HepG2 (cell line): ENCODE results near the gene RPEL1. TPM values are rescaled to one million over a fixed set of nuclear protein-coding genes. Genes with fewer than 3 reads are reported as not detected.

Experiments
- CBX5 ChIP-seq: sonication (generic); formaldehyde crosslinking; IDR thresholded peaks from 2 replicates; pipeline ENCODE4 v1.4.0; 2020; ENCODE audit warnings: missing genetic modification reagents, borderline replicate concordance
- CEBPG ChIP-seq: IDR thresholded peaks from 2 replicates; pipeline ENCODE4 v1.6.1; 2016
- CREM ChIP-seq, 2 experiments: sonication (generic) in 1 of 2; formaldehyde crosslinking in 1 of 2; IDR thresholded peaks; 2 replicates each; pipeline versions ENCODE4 v1.4.0 to v1.6.1; 2016 to 2020; ENCODE audit warnings: antibody characterized with exemption in 1 of 2, mild to moderate bottlenecking in 1 of 2, missing genetic modification reagents in 1 of 2
- DRAP1 ChIP-seq: IDR thresholded peaks from 2 replicates; pipeline ENCODE4 v1.6.1; 2016; ENCODE audit warnings: missing genetic modification reagents, missing compliant biosample characterization
- HNRNPK ChIP-seq: fragments of 200-400 bp; formaldehyde crosslinking; IDR thresholded peaks from 2 replicates; pipeline ENCODE4 v1.6.1; 2018; ENCODE audit warnings: low read length, low read depth, moderate library complexity, mild to moderate bottlenecking; ENCODE audit not compliant: poor library complexity, severe bottlenecking
- KDM1A ChIP-seq: IDR thresholded peaks from 2 replicates; pipeline ENCODE4 v1.6.1; 2016; ENCODE audit warnings: missing compliant biosample characterization
- MAFK ChIP-seq, 2 experiments: IDR thresholded peaks in 1 of 2; conservative IDR thresholded peaks in 1 of 2; 2 replicates each; pipeline ENCODE4 v1.6.1; 2011; ENCODE audit warnings: improper control_type of control experiment in 2 of 2, low read length in 2 of 2
- MEIS1 ChIP-seq: sonication (generic); formaldehyde crosslinking; IDR thresholded peaks from 2 replicates; pipeline ENCODE4 v1.9.0; 2021; ENCODE audit warnings: mild to moderate bottlenecking, missing genetic modification reagents, moderate library complexity, borderline replicate concordance
- MXD3 ChIP-seq: IDR thresholded peaks from 2 replicates; pipeline ENCODE4 v1.6.1; 2016; ENCODE audit warnings: mild to moderate bottlenecking, missing biosample characterization, missing genetic modification reagents
- NFYB ChIP-seq: sonication (generic); formaldehyde crosslinking; IDR thresholded peaks from 2 replicates; pipeline ENCODE4 v1.4.0; 2020; ENCODE audit warnings: missing genetic modification reagents
- NFYC ChIP-seq: IDR thresholded peaks from 2 replicates; pipeline ENCODE4 v1.6.1; 2016; ENCODE audit warnings: missing genetic modification reagents, missing compliant biosample characterization
- PAXIP1 ChIP-seq: sonication (generic); formaldehyde crosslinking; conservative IDR thresholded peaks from 2 replicates; pipeline ENCODE4 v1.4.0; 2020; ENCODE audit warnings: mild to moderate bottlenecking, missing genetic modification reagents, moderate library complexity
- RFX3 ChIP-seq: IDR thresholded peaks from 2 replicates; pipeline ENCODE4 v1.6.1; 2016; ENCODE audit warnings: missing biosample characterization, missing genetic modification reagents
- SRSF4 ChIP-seq: fragments of 200-400 bp; formaldehyde crosslinking; IDR thresholded peaks from one replicate; pipeline ENCODE4 v1.6.1; 2018; ENCODE audit warnings: mild to moderate bottlenecking, low read depth, low read length, moderate library complexity; ENCODE audit not compliant: poor library complexity, severe bottlenecking
- TCF7 ChIP-seq: sonication (generic); IDR thresholded peaks from 2 replicates; pipeline ENCODE4 v1.6.1; 2016; ENCODE audit warnings: antibody characterized with exemption, low read depth
- XRCC5 ChIP-seq: fragments of 200-400 bp; formaldehyde crosslinking; optimal IDR thresholded peaks from 2 replicates; pipeline ENCODE3; 2017; ENCODE audit warnings: mild to moderate bottlenecking, low read length
- ZBTB14 ChIP-seq: sonication (generic); formaldehyde crosslinking; IDR thresholded peaks from 2 replicates; pipeline ENCODE4 v1.4.0; 2020; ENCODE audit warnings: missing genetic modification reagents
- ZBTB3 ChIP-seq: sonication (generic); formaldehyde crosslinking; IDR thresholded peaks from 2 replicates; pipeline ENCODE4 v1.4.0; 2020; ENCODE audit warnings: low read depth, mild to moderate bottlenecking, moderate library complexity, missing genetic modification reagents, borderline replicate concordance
- ZNF343 ChIP-seq: sonication (generic); formaldehyde crosslinking; IDR thresholded peaks from 2 replicates; pipeline ENCODE4 v1.4.0; 2020; ENCODE audit warnings: mild to moderate bottlenecking, missing genetic modification reagents
- ZNF367 ChIP-seq: sonication (generic); formaldehyde crosslinking; IDR thresholded peaks from 2 replicates; pipeline ENCODE4 v1.4.0; 2020; ENCODE audit warnings: missing genetic modification reagents, borderline replicate concordance
- ZNF678 ChIP-seq: sonication (generic); formaldehyde crosslinking; IDR thresholded peaks from 2 replicates; pipeline ENCODE4 v1.4.0; 2020; ENCODE audit warnings: mild to moderate bottlenecking, missing genetic modification reagents
- ZNF7 ChIP-seq: IDR thresholded peaks from 2 replicates; pipeline ENCODE4 v1.6.1; 2016; ENCODE audit warnings: missing biosample characterization, missing genetic modification reagents
- polyA plus RNA-seq, 8 experiments: library from polyadenylated mRNA; depleted of rRNA in 3 of 8; stranded (reverse) in 7 of 8; unstranded in 1 of 8; fragments of >200 nt; fragmentation: Illumina TruSeq in 4 of 8; extraction: Trizol in 4 of 8; gene quantifications; 2 replicates each; pipeline versions ENCODE4 v1.2.1 to v1.2.3, GENCODE V29; 2011 to 2016; ENCODE audit warnings: low read depth in 4 of 8, missing spikeins in 1 of 8, mixed read lengths in 1 of 8; ENCODE audit not compliant: insufficient read depth in 1 of 8
- total RNA-seq, 5 experiments: library from RNA; depleted of rRNA; stranded (reverse); fragments of >200 nt; fragmentation: Illumina TruSeq; extraction: Trizol; gene quantifications; 2 replicates each; pipeline ENCODE4 v1.2.3, GENCODE V29; 2016; ENCODE audit warnings: low read depth in 1 of 5

The RPEL1 gene
- total and polyA plus RNA-seq, 2 of the 13 experiments (the other 11 are each of a cell fraction or from before 2014, with no cell fraction given): 0.04 to 0.07 TPM

- TF ChIP-seq TCF7 (peak; percentile 32; the same call in 1 of the 2 replicates), CBX5 (no peak), MAFK (conservative IDR thresholded peaks at IDR 0.05 in 1 of 2, IDR thresholded peaks at IDR 0.05 in 1 of 2; ENCODE audit: low read length in 2 of 2) (peak; percentile 71 to 83), NFYC (CRISPR knock-in tag) (peak; percentile 35; the same call in 1 of the 2 replicates), ZBTB3 (CRISPR knock-in tag) (no peak), PAXIP1 (CRISPR knock-in tag) (peak; percentile 89), CEBPG (CRISPR knock-in tag) (peak; percentile 63), HNRNPK (no peak), ZNF367 (no peak), CREM (IDR thresholded peaks at IDR 0.05) (peak; percentile 26; the same call in 1 of the 2 replicates), CREM (CRISPR knock-in tag; IDR thresholded peaks at IDR 0.05) (no peak), KDM1A (CRISPR knock-in tag) (no peak), NFYB (CRISPR knock-in tag) (peak; percentile 61), RFX3 (peak; percentile 88), ZNF7 (CRISPR knock-in tag) (no peak), ZNF343 (CRISPR knock-in tag) (no peak), XRCC5 (no peak), ZNF678 (no peak), MXD3 (CRISPR knock-in tag) (no peak), ZBTB14 (no peak), MEIS1 (CRISPR knock-in tag) (no peak), DRAP1 (CRISPR knock-in tag) (no peak), SRSF4 (no peak)
Measured at GRCh38 chr10:103204353-103205255, 41.1 kb upstream of the RPEL1 start (continued).
